Transverse colon (tissue), 4 donors: ENCODE measurements around the gene LTA.

Experiments used
- CTCF ChIP-seq, 5 experiments: fragments of 200-600 bp in 3 of 5; fragments of 450-650 bp in 2 of 5; sonication (generic) in 3 of 5; IDR thresholded peaks; 1 replicate in 2 of 5; 2 replicates in 3 of 5; pipeline ENCODE4 v1.5.1; 2016 to 2017; ENCODE audit warnings: antibody characterized with exemption in 5 of 5, inconsistent platforms in 3 of 5, mild to moderate bottlenecking in 2 of 5, moderate library complexity in 1 of 5
- EP300 ChIP-seq: sonication (generic); formaldehyde crosslinking; IDR thresholded peaks from one replicate; pipeline ENCODE4 v1.6.1; 2017; ENCODE audit warnings: antibody characterized with exemption, low read depth
- POLR2A ChIP-seq: fragments of 450-650 bp; IDR thresholded peaks from one replicate; pipeline ENCODE4 v1.6.1; 2016; ENCODE audit warnings: antibody characterized with exemption, mild to moderate bottlenecking, moderate library complexity
- POLR2AphosphoS5 ChIP-seq, 3 donors: sonication (generic); formaldehyde crosslinking; IDR thresholded peaks; one replicate each; pipeline ENCODE4 v1.6.1; 2016; ENCODE audit warnings: antibody characterized with exemption in 3 of 3

- TF ChIP-seq CTCF (IDR thresholded peaks at IDR 0.05) (no peak), POLR2A (no peak), EP300 (no peak), POLR2AphosphoS5 (IDR thresholded peaks at IDR 0.05) (no peak)
Observed at GRCh38 chr6:31576897-31577578, 4.9 kb downstream of the LTA start.
